Mammary epithelial cell (primary cell): Measurements from ENCODE around the gene TUBA4A.

Source experiments
- EZH2 ChIP-seq: IDR thresholded peaks from 2 replicates; pipeline ENCODE4 v1.6.1; 2012; ENCODE audit warnings: low read length, inconsistent platforms, borderline replicate concordance
- TF ChIP-seq, protein P1 (sequence below), 2 donors: IDR thresholded peaks in 1 of 2; conservative IDR thresholded peaks in 1 of 2; 2 replicates each; pipeline ENCODE4 v1.5.1; 2011 to 2012; ENCODE audit warnings: inconsistent platforms in 2 of 2, low read length in 2 of 2, mild to moderate bottlenecking in 2 of 2, control low read depth in 1 of 2, low read depth in 1 of 2; ENCODE audit not compliant: insufficient read depth in 1 of 2; ENCODE audit errors: extremely low read depth in 1 of 2

DNA sequence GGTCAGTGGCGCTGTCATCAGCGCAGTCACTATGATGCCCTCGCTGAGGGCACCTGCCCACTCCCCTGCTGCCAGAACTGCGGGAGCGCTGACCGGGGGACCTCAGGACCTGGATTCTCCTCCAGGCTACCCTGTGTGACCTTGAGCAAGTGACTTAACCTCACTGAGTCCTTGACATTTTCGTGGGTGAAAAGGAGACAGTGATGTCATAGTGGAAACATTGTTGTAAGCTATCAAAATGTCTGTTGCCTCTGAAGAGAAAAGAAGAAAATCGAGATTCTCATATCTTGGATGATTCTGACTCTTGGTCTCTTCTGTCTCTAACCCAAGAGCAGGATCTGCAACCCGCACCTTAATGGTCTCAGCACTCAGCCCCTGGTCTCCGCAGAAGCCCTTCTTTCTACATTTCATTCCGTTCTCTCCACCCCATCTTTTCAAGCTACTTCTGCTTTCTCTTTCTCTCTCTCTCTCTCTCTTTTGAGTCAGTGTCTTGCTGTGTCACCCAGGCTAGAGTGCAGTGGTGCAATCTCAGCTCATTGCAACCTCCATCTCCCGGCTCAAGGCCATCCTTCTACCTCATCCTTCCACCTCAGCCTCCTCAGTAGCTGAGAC is 978 bp upstream of the TUBA4A start:
- TF ChIP-seq, protein P1, sequence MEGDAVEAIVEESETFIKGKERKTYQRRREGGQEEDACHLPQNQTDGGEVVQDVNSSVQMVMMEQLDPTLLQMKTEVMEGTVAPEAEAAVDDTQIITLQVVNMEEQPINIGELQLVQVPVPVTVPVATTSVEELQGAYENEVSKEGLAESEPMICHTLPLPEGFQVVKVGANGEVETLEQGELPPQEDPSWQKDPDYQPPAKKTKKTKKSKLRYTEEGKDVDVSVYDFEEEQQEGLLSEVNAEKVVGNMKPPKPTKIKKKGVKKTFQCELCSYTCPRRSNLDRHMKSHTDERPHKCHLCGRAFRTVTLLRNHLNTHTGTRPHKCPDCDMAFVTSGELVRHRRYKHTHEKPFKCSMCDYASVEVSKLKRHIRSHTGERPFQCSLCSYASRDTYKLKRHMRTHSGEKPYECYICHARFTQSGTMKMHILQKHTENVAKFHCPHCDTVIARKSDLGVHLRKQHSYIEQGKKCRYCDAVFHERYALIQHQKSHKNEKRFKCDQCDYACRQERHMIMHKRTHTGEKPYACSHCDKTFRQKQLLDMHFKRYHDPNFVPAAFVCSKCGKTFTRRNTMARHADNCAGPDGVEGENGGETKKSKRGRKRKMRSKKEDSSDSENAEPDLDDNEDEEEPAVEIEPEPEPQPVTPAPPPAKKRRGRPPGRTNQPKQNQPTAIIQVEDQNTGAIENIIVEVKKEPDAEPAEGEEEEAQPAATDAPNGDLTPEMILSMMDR (conservative IDR thresholded peaks at IDR 0.05 in 1 of 2, IDR thresholded peaks at IDR 0.05 in 1 of 2; ENCODE audit: extremely low read depth in 1 of 2, insufficient read depth in 1 of 2, low read depth in 1 of 2, low read length in 2 of 2): no peak
- TF ChIP-seq EZH2: no peak
